SK-N-SH (cell line): ENCODE results near the gene SIGLEC10. TPM values are rescaled to one million over a fixed set of nuclear protein-coding genes. Genes with fewer than 3 reads are reported as not detected.
"Not testable (repeated sequence)": the region's sequence is repeated elsewhere in the genome, so short reads cannot be mapped to it uniquely, and the experiment has no call there.

ENCODE experiments used
- CTCF ChIA-PET: fragments of 300-600, 350-600 bp; formaldehyde crosslinking; extraction: SDS; loops from one replicate; lab custom pipeline; 2021; lab: Yijun Ruan, JAX
- POLR2A ChIA-PET: fragments of 350-600 bp; sonication (Branson Sonifier 250); formaldehyde crosslinking; extraction: SDS; loops from one replicate; lab custom pipeline; 2020; ENCODE audit warnings: antibody characterized with exemption, inconsistent platforms; lab: Yijun Ruan, JAX
- DNase-seq: peaks from one replicate; pipeline ENCODE4 v3.0.0; 2012
- H2AFZ ChIP-seq: fragments of 200-600 bp; sonication (generic); 2 replicates; pipeline ENCODE4 v1.8.1; 2016; ENCODE audit warnings: antibody characterized with exemption, mild to moderate bottlenecking, low read depth
- H3F3A ChIP-seq: fragments of 200-600 bp; sonication (generic); replicated peaks from 2 replicates; pipeline ENCODE3; 2016; ENCODE audit warnings: antibody characterized with exemption, mild to moderate bottlenecking; ENCODE audit not compliant: insufficient read depth
- H3K27ac ChIP-seq, 2 experiments: fragments of 200-500 bp in 1 of 2; fragments of 200-600 bp in 1 of 2; sonication (Bioruptor generic) in 1 of 2; sonication (generic), shearing (Covaris generic) in 1 of 2; 2 replicates each; pipeline versions ENCODE4 v1.5.1 to v1.6.1; 2014 to 2016; ENCODE audit warnings: low read depth in 2 of 2, inconsistent platforms in 1 of 2, low read length in 1 of 2, mild to moderate bottlenecking in 1 of 2, mixed read lengths in 1 of 2
- H3K27me3 ChIP-seq: fragments of 200-600 bp; sonication (generic), shearing (Covaris generic); 2 replicates; pipeline ENCODE4 v1.6.1; 2016; ENCODE audit warnings: mixed run types; ENCODE audit not compliant: insufficient read depth
- H3K36me3 ChIP-seq, 2 experiments: fragments of 200-500 bp in 1 of 2; fragments of 200-600 bp in 1 of 2; sonication (Bioruptor generic) in 1 of 2; sonication (generic) in 1 of 2; replicated peaks in 1 of 2; 2 replicates each; pipeline versions ENCODE3 to v1.5.1; 2014 to 2016; ENCODE audit warnings: low read length in 1 of 2, mild to moderate bottlenecking in 1 of 2; ENCODE audit not compliant: insufficient read depth in 2 of 2, control insufficient read depth in 1 of 2
- H3K4me1 ChIP-seq, 2 experiments: fragments of 200-500 bp in 1 of 2; fragments of 200-600 bp in 1 of 2; sonication (Bioruptor generic) in 1 of 2; sonication (generic), shearing (Covaris generic) in 1 of 2; 2 replicates each; pipeline versions ENCODE4 v1.5.1 to v1.6.1; 2014 to 2016; ENCODE audit warnings: low read depth in 1 of 2, low read length in 1 of 2, mixed run types in 1 of 2; ENCODE audit not compliant: insufficient read depth in 2 of 2, control insufficient read depth in 1 of 2
- H3K4me2 ChIP-seq: fragments of 200-600 bp; sonication (generic), shearing (Covaris generic); 2 replicates; pipeline ENCODE4 v1.6.1; 2017; ENCODE audit warnings: mixed run types
- H3K4me3 ChIP-seq, 2 experiments: fragments of 200-500 bp in 1 of 2; fragments of 200-600 bp in 1 of 2; sonication (Bioruptor generic) in 1 of 2; sonication (generic), shearing (Covaris generic) in 1 of 2; 2 replicates each; pipeline versions ENCODE4 v1.5.1 to v1.8.1; 2014 to 2016; ENCODE audit warnings: low read depth in 2 of 2, inconsistent platforms in 1 of 2, low read length in 1 of 2, mild to moderate bottlenecking in 1 of 2, mixed read lengths in 1 of 2, moderate library complexity in 1 of 2
- H3K79me2 ChIP-seq: fragments of 200-600 bp; sonication (generic); 2 replicates; pipeline ENCODE4 v1.8.1; 2017; ENCODE audit warnings: mild to moderate bottlenecking; ENCODE audit not compliant: insufficient read depth
- H3K9ac ChIP-seq: fragments of 200-600 bp; sonication (generic); 2 replicates; pipeline ENCODE4 v1.6.1; 2017; ENCODE audit warnings: mixed run types
- H3K9me2 ChIP-seq: fragments of 200-600 bp; sonication (generic); 2 replicates; pipeline ENCODE4 v1.6.1; 2017; ENCODE audit warnings: mixed run types
- H3K9me3 ChIP-seq: fragments of 200-600 bp; sonication (generic); 2 replicates; pipeline ENCODE4 v1.6.1; 2017; ENCODE audit warnings: mixed run types, mild to moderate bottlenecking, moderate library complexity
- H4K20me1 ChIP-seq: fragments of 200-600 bp; sonication (generic); 2 replicates; pipeline ENCODE4 v1.6.1; 2017; ENCODE audit warnings: mild to moderate bottlenecking, mixed run types; ENCODE audit not compliant: insufficient read depth
- CHD2 ChIP-seq: fragments of 150-350 bp; IDR thresholded peaks from 2 replicates; pipeline ENCODE4 v1.6.1; 2018; ENCODE audit warnings: low read length; ENCODE audit not compliant: partially characterized antibody
- EP300 ChIP-seq, 2 experiments: IDR thresholded peaks; 2 replicates each; pipeline versions ENCODE4 v1.4.0 to v1.6.1; 2012; ENCODE audit warnings: borderline replicate concordance in 1 of 2, low read depth in 1 of 2, low read length in 1 of 2
- GABPA ChIP-seq: IDR thresholded peaks from 2 replicates; pipeline ENCODE4 v1.4.0; 2012; ENCODE audit warnings: low read depth, mild to moderate bottlenecking
- JUND ChIP-seq: IDR thresholded peaks from 2 replicates; pipeline ENCODE4 v1.4.0; 2012
- MEF2A ChIP-seq: IDR thresholded peaks from 2 replicates; pipeline ENCODE4 v1.4.0; 2012; ENCODE audit warnings: low read depth, borderline replicate concordance
- MXI1 ChIP-seq: IDR thresholded peaks from 2 replicates; pipeline ENCODE4 v1.6.1; 2012; ENCODE audit warnings: mild to moderate bottlenecking, low read depth, low read length, improper control_type of control experiment
- NFIC ChIP-seq: IDR thresholded peaks from 2 replicates; pipeline ENCODE4 v1.4.0; 2012; ENCODE audit warnings: borderline replicate concordance
- SIN3A ChIP-seq: IDR thresholded peaks from 2 replicates; pipeline ENCODE4 v1.6.1; 2012; ENCODE audit warnings: low read depth, mild to moderate bottlenecking, low read length, moderate library complexity, borderline replicate concordance
- SMC3 ChIP-seq: IDR thresholded peaks from 2 replicates; pipeline ENCODE4 v1.6.1; 2012; ENCODE audit warnings: low read depth, low read length, improper control_type of control experiment
- TAF1 ChIP-seq: IDR thresholded peaks from 2 replicates; pipeline ENCODE4 v1.6.1; 2012; ENCODE audit warnings: low read depth, mild to moderate bottlenecking, low read length, moderate library complexity, borderline replicate concordance
- WGBS: methylation state at CpG from one replicate; pipeline ENCODE4 v1.1.6; 2017; ENCODE audit warnings: low lambda C conversion rate; 5-methylcytosine and 5-hydroxymethylcytosine counted together
- polyA plus RNA-seq, 3 experiments: library from polyadenylated mRNA; depleted of rRNA; stranded (reverse); fragments of >200 nt; gene quantifications; 2 replicates each; pipeline ENCODE4 v1.2.3, GENCODE V29; 2012
- TF ChIP-seq, protein P1 (sequence below): IDR thresholded peaks from 2 replicates; pipeline ENCODE4 v1.4.0; 2012; ENCODE audit warnings: low read depth, borderline replicate concordance
- TF ChIP-seq, protein P2 (sequence below): fragments of 150-350 bp; IDR thresholded peaks from 2 replicates; pipeline ENCODE4 v1.6.1; 2017; ENCODE audit warnings: antibody characterized with exemption, low read length, low read depth, borderline replicate concordance
- TF ChIP-seq, protein P3 (sequence below): IDR thresholded peaks from 2 replicates; pipeline ENCODE4 v1.6.1; 2012; ENCODE audit warnings: mild to moderate bottlenecking, low read depth, low read length, moderate library complexity
- TF ChIP-seq, protein P4 (sequence below): fragments of 200-600 bp; sonication (generic); IDR thresholded peaks from 2 replicates; pipeline ENCODE4 v1.6.1; 2017; ENCODE audit warnings: antibody characterized with exemption, mild to moderate bottlenecking, moderate library complexity
- TF ChIP-seq, protein P5 (sequence below): IDR thresholded peaks from 2 replicates; pipeline ENCODE4 v1.4.0; 2012; ENCODE audit warnings: low read depth

The SIGLEC10 gene
- polyA plus RNA-seq, 1 of the 3 experiments (the other 2 are of a cell fraction), result not detected

DNA sequence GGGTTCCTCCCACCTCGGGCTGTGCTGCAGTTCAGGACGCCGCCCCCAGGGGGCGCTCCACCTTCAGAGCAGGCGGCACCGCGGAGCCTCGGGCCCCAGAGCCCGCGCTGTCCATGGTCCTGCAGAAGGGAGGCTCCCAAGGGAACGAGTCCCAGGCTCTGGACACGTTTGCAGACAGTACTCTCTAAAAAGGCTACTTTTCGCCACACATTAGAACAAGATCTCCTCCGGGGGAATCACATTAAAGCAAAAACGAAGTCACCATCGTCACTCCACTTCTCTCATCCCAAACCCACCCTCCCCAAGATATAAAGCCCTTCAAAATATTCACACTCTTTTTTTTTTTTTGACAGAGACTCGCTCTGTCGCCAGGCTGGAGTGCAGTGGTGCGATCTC, 4.6 kb upstream of the SIGLEC10 start (continued):
- TF ChIP-seq MXI1 (no peak), SMC3 (peak; percentile 67)

DNA sequence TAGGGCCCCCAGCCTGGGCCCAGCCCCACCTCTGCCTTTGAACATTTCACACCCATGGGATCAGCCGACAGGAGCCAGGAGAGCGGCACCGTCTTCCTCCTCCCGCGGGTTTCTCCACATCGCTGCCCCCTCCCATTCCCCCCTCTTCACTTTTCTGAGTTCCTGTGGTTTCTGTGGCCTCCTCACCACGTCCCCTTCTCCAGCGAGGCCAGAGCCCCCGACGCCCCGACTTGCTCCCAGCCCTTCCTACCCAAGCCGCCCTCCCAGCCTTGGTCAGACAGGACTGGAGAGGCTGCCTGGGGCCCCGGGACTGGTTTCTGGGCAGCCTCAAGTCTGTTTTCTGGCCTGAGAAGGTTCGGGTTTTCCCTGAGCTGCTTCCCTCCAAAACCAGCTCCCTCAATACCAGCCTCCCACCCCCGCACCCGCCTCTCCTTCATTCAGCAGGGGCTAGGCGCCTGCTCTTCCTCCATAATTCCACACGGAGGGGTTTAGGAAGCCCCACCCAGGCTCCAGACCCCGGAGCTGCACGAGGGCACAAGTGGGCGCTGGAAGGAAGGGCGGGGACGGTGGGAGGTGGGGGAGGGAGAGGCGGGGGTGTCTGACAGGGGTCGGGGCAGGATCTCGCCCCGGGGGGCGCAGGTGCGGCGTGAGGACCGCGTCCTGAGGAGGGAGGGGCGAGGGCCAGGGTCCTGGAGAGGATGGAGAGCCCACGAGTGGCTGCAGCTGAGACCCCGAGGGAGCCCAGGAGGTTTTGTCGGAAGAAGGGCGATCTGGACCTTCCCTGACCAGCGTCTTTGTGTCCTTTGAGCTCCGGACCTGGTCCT, 4.0 kb upstream of the SIGLEC10 start:
- no peaks in the 10 kb centered on the region; a peak in 1 of 4 replicates for H3K4me1 ChIP-seq
- H2AFZ ChIP-seq, result no peak overlapping the region
- 4% methylated on average over 24 of the region's 39 CpGs for WGBS

DNA sequence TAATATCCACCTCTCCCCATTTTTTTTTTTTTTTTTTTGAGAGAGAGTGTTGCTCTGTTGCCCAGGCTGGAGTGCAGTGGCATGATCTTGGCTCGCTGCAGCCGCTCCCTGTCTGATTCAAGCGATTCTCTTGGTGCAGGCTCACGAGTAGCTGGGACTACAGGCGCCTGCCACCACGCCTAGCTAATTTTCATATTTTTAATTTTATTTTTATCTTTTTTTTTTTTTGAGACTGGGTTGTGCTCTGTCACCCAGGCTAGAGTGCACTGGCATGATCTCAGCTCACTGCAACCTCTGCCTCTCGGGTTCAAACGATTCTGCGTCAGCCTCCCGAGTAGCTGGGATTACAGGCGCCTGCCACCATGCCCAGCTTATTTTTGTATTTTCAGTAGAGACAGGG, 3.1 kb upstream of the SIGLEC10 start:
- H3K9me3 ChIP-seq, H3K9ac ChIP-seq, H3K4me1 ChIP-seq, H2AFZ ChIP-seq, H3K9me2 ChIP-seq, DNase-seq, H3K4me2 ChIP-seq, H3K36me3 ChIP-seq, H3K27ac ChIP-seq, H3F3A ChIP-seq, H3K79me2 ChIP-seq, H4K20me1 ChIP-seq, H3K4me3 ChIP-seq, POLR2A ChIA-PET: not testable (repeated sequence)
- CTCF ChIA-PET, result interaction anchor here (1.6 to 2.4 kb wide), 6 partner anchors 16 to 234 kb away, joined by 5 to 37 read pairs (median 10); no protein-coding TSS in a partner anchor
- H3K27me3 ChIP-seq, result peaks cover 16% of the 10 kb centered on the region; the same call in 1 of the 2 replicates
- WGBS, result 25% methylated on average over 11 of the region's 11 CpGs

More for the DNA sequence above, 4.0 kb upstream of the SIGLEC10 start:
- POLR2A ChIA-PET, result no interaction called here
- Histone ChIP-seq H4K20me1 (no peaks in the 10 kb centered on the region), H3K9me2 (no peaks in the 10 kb centered on the region), H3K4me3 (no peak overlapping the region; a peak in 1 of 4 replicates), H3K4me2 (no peak overlapping the region), H3K36me3 (no peaks in the 10 kb centered on the region), H3K27me3 (peaks cover 24% of the 10 kb centered on the region), H3F3A (no peaks in the 10 kb centered on the region), H3K9me3 (no peaks in the 10 kb centered on the region), H3K9ac (no peak overlapping the region), H3K79me2 (no peaks in the 10 kb centered on the region), H3K27ac (no peak overlapping the region)
- TF ChIP-seq, protein P1, sequence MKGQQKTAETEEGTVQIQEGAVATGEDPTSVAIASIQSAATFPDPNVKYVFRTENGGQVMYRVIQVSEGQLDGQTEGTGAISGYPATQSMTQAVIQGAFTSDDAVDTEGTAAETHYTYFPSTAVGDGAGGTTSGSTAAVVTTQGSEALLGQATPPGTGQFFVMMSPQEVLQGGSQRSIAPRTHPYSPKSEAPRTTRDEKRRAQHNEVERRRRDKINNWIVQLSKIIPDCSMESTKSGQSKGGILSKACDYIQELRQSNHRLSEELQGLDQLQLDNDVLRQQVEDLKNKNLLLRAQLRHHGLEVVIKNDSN, result no peak
- TF ChIP-seq, protein P2, sequence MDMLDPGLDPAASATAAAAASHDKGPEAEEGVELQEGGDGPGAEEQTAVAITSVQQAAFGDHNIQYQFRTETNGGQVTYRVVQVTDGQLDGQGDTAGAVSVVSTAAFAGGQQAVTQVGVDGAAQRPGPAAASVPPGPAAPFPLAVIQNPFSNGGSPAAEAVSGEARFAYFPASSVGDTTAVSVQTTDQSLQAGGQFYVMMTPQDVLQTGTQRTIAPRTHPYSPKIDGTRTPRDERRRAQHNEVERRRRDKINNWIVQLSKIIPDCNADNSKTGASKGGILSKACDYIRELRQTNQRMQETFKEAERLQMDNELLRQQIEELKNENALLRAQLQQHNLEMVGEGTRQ, result no peak
- TF ChIP-seq, protein P3, sequence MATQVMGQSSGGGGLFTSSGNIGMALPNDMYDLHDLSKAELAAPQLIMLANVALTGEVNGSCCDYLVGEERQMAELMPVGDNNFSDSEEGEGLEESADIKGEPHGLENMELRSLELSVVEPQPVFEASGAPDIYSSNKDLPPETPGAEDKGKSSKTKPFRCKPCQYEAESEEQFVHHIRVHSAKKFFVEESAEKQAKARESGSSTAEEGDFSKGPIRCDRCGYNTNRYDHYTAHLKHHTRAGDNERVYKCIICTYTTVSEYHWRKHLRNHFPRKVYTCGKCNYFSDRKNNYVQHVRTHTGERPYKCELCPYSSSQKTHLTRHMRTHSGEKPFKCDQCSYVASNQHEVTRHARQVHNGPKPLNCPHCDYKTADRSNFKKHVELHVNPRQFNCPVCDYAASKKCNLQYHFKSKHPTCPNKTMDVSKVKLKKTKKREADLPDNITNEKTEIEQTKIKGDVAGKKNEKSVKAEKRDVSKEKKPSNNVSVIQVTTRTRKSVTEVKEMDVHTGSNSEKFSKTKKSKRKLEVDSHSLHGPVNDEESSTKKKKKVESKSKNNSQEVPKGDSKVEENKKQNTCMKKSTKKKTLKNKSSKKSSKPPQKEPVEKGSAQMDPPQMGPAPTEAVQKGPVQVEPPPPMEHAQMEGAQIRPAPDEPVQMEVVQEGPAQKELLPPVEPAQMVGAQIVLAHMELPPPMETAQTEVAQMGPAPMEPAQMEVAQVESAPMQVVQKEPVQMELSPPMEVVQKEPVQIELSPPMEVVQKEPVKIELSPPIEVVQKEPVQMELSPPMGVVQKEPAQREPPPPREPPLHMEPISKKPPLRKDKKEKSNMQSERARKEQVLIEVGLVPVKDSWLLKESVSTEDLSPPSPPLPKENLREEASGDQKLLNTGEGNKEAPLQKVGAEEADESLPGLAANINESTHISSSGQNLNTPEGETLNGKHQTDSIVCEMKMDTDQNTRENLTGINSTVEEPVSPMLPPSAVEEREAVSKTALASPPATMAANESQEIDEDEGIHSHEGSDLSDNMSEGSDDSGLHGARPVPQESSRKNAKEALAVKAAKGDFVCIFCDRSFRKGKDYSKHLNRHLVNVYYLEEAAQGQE, result no peak
- TF ChIP-seq MXI1 (no peak), TAF1 (no peak), EP300 (IDR thresholded peaks at IDR 0.05; ENCODE audit: borderline replicate concordance in 1 of 2, low read depth in 1 of 2, low read length in 1 of 2) (no peak), JUND (no peak), GABPA (no peak), CHD2 (no peak), SIN3A (no peak), NFIC (no peak), MEF2A (no peak)
- TF ChIP-seq, protein P4, sequence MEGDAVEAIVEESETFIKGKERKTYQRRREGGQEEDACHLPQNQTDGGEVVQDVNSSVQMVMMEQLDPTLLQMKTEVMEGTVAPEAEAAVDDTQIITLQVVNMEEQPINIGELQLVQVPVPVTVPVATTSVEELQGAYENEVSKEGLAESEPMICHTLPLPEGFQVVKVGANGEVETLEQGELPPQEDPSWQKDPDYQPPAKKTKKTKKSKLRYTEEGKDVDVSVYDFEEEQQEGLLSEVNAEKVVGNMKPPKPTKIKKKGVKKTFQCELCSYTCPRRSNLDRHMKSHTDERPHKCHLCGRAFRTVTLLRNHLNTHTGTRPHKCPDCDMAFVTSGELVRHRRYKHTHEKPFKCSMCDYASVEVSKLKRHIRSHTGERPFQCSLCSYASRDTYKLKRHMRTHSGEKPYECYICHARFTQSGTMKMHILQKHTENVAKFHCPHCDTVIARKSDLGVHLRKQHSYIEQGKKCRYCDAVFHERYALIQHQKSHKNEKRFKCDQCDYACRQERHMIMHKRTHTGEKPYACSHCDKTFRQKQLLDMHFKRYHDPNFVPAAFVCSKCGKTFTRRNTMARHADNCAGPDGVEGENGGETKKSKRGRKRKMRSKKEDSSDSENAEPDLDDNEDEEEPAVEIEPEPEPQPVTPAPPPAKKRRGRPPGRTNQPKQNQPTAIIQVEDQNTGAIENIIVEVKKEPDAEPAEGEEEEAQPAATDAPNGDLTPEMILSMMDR, result no peak
- TF ChIP-seq, protein P5, sequence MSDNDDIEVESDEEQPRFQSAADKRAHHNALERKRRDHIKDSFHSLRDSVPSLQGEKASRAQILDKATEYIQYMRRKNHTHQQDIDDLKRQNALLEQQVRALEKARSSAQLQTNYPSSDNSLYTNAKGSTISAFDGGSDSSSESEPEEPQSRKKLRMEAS, result no peak
- CTCF ChIA-PET, result interaction anchor here (0.6 to 2.4 kb wide), 30 partner anchors 9 to 236 kb away, joined by 3 to 37 read pairs (median 4); partner anchors contain the start of gene VSIG10L
- DNase-seq, result no peak
